NCI-H1092 treated with DMSO at 0.1 percent for 48 hours (cell line): ENCODE data around the gene LIPE.
"Not testable (repeated sequence)": the region's sequence is repeated elsewhere in the genome, so short reads cannot be mapped to it uniquely, and the experiment has no call there.

ENCODE experiments used
- DNase-seq: peaks from one replicate; lab custom pipeline; 2025; lab: John Stamatoyannopoulos, UW

LIPE gene

GRCh38 chr19:42427313-42427712, at the start of gene LIPE:
Gene LIPE, minus strand, starts transcription at chr19:42427388. Its CDS starts 239 bp downstream, at chr19:42427149.
- DNase-seq, result no peak

GRCh38 chr19:42475366-42475765, 48.2 kb upstream of the LIPE start:
- DNase-seq, result no peak

- DNase-seq, result no peak
Measured at GRCh38 chr19:42474743-42475142, 47.6 kb upstream of the LIPE start.

GRCh38 chr19:42473686-42474085, 46.5 kb upstream of the LIPE start:
- no peak for DNase-seq

GRCh38 chr19:42472402-42473147, 45.4 kb upstream of the LIPE start:
- DNase-seq, result no peak

GRCh38 chr19:42471554-42472249, 44.5 kb upstream of the LIPE start:
- no peak for DNase-seq

GRCh38 chr19:42469311-42470235, 42.4 kb upstream of the LIPE start:
- no peak for DNase-seq

GRCh38 chr19:42468273-42468796, 41.1 kb upstream of the LIPE start:
- no peak for DNase-seq

- DNase-seq, result no peak
Measured at GRCh38 chr19:42467183-42467760, 40.1 kb upstream of the LIPE start.

- no peak for DNase-seq
Measured at GRCh38 chr19:42466521-42467182, 39.5 kb upstream of the LIPE start.

- DNase-seq, result no peak
Measured at GRCh38 chr19:42465827-42466280, 38.7 kb upstream of the LIPE start.

- DNase-seq, result no peak
Measured at GRCh38 chr19:42461700-42462324, 34.6 kb upstream of the LIPE start.

GRCh38 chr19:42461231-42461630, 34.0 kb upstream of the LIPE start:
- DNase-seq, result not testable (repeated sequence)

- DNase-seq, result no peak
Measured at GRCh38 chr19:42459926-42460325, 32.7 kb upstream of the LIPE start.

GRCh38 chr19:42455621-42456081, 28.5 kb upstream of the LIPE start:
- no peak for DNase-seq

GRCh38 chr19:42455086-42455485, 27.9 kb upstream of the LIPE start:
- no peak for DNase-seq

GRCh38 chr19:42452590-42452989, 25.4 kb upstream of the LIPE start:
- no peak for DNase-seq

GRCh38 chr19:42450314-42450934, 23.2 kb upstream of the LIPE start:
- DNase-seq, result peak; percentile 71

- DNase-seq, result not testable (repeated sequence)
Measured at GRCh38 chr19:42448306-42448705, 21.1 kb upstream of the LIPE start.

- no peak for DNase-seq
Measured at GRCh38 chr19:42445948-42446347, 18.8 kb upstream of the LIPE start.
